ENCODE data around the gene MYO16.

The MYO16 gene

GRCh38 chr13:109055850-109056249 is 426.4 kb downstream of the MYO16 start:
- POLR2A ChIA-PET: no interaction called here
- CTCF ChIA-PET: interaction anchor here (1.3 kb wide), 1 partner anchor 94 kb away, joined by 4 read pairs; no protein-coding TSS in a partner anchor
- TF ChIP-seq, protein P1, sequence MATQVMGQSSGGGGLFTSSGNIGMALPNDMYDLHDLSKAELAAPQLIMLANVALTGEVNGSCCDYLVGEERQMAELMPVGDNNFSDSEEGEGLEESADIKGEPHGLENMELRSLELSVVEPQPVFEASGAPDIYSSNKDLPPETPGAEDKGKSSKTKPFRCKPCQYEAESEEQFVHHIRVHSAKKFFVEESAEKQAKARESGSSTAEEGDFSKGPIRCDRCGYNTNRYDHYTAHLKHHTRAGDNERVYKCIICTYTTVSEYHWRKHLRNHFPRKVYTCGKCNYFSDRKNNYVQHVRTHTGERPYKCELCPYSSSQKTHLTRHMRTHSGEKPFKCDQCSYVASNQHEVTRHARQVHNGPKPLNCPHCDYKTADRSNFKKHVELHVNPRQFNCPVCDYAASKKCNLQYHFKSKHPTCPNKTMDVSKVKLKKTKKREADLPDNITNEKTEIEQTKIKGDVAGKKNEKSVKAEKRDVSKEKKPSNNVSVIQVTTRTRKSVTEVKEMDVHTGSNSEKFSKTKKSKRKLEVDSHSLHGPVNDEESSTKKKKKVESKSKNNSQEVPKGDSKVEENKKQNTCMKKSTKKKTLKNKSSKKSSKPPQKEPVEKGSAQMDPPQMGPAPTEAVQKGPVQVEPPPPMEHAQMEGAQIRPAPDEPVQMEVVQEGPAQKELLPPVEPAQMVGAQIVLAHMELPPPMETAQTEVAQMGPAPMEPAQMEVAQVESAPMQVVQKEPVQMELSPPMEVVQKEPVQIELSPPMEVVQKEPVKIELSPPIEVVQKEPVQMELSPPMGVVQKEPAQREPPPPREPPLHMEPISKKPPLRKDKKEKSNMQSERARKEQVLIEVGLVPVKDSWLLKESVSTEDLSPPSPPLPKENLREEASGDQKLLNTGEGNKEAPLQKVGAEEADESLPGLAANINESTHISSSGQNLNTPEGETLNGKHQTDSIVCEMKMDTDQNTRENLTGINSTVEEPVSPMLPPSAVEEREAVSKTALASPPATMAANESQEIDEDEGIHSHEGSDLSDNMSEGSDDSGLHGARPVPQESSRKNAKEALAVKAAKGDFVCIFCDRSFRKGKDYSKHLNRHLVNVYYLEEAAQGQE (tag by site-specific recombination; IDR thresholded peaks at IDR 0.05): no peak
- TF ChIP-seq ZNF747 (tag by site-specific recombination; IDR thresholded peaks at IDR 0.05): no peak
- TF ChIP-seq ZFP37 (tag by site-specific recombination; IDR thresholded peaks at IDR 0.05): no peak
- TF ChIP-seq ZBTB8A (tag by site-specific recombination; IDR thresholded peaks at IDR 0.05): no peak
- TF ChIP-seq ZBTB49 (tag by site-specific recombination; IDR thresholded peaks at IDR 0.05; ENCODE audit: low read depth): no peak
- no peak for TF ChIP-seq PRDM10 (tag by site-specific recombination; IDR thresholded peaks at IDR 0.05)
- no peak for TF ChIP-seq ZBTB7A (tag by site-specific recombination; IDR thresholded peaks at IDR 0.05; ENCODE audit: low read depth)
- no peak for TF ChIP-seq ZNF514 (tag by site-specific recombination; IDR thresholded peaks at IDR 0.05)

GRCh38 chr13:109058087-109058486 is 428.7 kb downstream of the MYO16 start:
- ChIA-PET POLR2A (no interaction called here), CTCF (no interaction called here)

More at GRCh38 chr13:109055850-109056249, 426.4 kb downstream of the MYO16 start:
- H3K27ac ChIP-seq (ENCODE audit: extremely low read depth, low read depth, low read length): no peak overlapping the region
- no peaks in the 10 kb centered on the region for H3K9me3 ChIP-seq (ENCODE audit: control insufficient read depth, insufficient read depth, low read depth, low read length)
- H3K4me3 ChIP-seq (ENCODE audit: low read depth, low read length): no peak overlapping the region
- H3K4me1 ChIP-seq (ENCODE audit: control insufficient read depth, insufficient read depth, low read length): no peaks in the 10 kb centered on the region
- H3K36me3 ChIP-seq (ENCODE audit: control insufficient read depth in 2 of 2, insufficient read depth in 1 of 2, low read length in 2 of 2): no peaks in the 10 kb centered on the region

More at GRCh38 chr13:109058087-109058486, 428.7 kb downstream of the MYO16 start:
- Histone ChIP-seq H3K4me1 (ENCODE audit: control insufficient read depth, insufficient read depth, low read length) (no peaks in the 10 kb centered on the region), H3K36me3 (ENCODE audit: control insufficient read depth in 2 of 2, insufficient read depth in 1 of 2, low read length in 2 of 2) (no peaks in the 10 kb centered on the region), H3K9me3 (ENCODE audit: control insufficient read depth, insufficient read depth, low read depth, low read length) (no peaks in the 10 kb centered on the region), H3K4me3 (ENCODE audit: low read depth, low read length) (no peak overlapping the region), H3K27ac (ENCODE audit: extremely low read depth, low read depth, low read length) (no peak overlapping the region)
- no peak for TF ChIP-seq ZNF140 (tag by site-specific recombination; IDR thresholded peaks at IDR 0.05)
- no peak for TF ChIP-seq ZIC2 (tag by site-specific recombination; IDR thresholded peaks at IDR 0.05)
- TF ChIP-seq MEIS1 (CRISPR knock-in tag; IDR thresholded peaks at IDR 0.05; ENCODE audit: borderline replicate concordance): no peak
- TF ChIP-seq, protein P2, sequence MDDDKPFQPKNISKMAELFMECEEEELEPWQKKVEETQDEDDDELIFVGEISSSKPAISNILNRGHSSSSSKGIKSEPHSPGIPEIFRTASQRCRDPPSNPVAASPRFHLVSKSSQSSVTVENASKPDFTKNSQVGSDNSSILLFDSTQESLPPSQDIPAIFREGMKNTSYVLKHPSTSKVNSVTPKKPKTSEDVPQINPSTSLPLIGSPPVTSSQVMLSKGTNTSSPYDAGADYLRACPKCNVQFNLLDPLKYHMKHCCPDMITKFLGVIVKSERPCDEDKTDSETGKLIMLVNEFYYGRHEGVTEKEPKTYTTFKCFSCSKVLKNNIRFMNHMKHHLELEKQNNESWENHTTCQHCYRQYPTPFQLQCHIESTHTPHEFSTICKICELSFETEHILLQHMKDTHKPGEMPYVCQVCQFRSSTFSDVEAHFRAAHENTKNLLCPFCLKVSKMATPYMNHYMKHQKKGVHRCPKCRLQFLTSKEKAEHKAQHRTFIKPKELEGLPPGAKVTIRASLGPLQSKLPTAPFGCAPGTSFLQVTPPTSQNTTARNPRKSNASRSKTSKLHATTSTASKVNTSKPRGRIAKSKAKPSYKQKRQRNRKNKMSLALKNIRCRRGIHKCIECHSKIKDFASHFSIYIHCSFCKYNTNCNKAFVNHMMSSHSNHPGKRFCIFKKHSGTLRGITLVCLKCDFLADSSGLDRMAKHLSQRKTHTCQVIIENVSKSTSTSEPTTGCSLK (tag by site-specific recombination; IDR thresholded peaks at IDR 0.05): no peak
- no peak for TF ChIP-seq ZNF426 (tag by site-specific recombination; IDR thresholded peaks at IDR 0.05)
- TF ChIP-seq ZNF133 (tag by site-specific recombination; IDR thresholded peaks at IDR 0.05): no peak

Data from HEK293 (cell line).